ENCODE measurements around the gene SLC25A26.

DNA sequence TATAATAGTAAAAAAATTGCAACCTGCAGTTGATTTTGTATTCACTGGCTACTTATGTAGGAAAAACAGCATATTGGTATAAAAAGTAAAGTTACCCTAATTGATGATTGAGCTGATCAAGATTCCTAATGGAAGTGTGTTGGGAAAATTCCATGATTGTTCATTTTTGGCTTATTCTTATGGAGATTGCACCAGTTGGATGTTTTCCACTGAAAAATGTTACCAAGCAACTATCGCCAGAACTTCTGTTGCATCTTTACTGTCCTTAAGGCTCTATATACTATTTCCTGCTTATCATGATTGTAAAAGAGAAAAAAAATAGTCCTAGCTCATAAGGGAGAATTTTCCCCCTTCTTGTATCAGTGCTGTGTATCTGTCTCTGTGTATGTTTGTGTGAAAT is 48.6 kb downstream of the SLC25A26 start:
- TF ChIP-seq, protein P1, sequence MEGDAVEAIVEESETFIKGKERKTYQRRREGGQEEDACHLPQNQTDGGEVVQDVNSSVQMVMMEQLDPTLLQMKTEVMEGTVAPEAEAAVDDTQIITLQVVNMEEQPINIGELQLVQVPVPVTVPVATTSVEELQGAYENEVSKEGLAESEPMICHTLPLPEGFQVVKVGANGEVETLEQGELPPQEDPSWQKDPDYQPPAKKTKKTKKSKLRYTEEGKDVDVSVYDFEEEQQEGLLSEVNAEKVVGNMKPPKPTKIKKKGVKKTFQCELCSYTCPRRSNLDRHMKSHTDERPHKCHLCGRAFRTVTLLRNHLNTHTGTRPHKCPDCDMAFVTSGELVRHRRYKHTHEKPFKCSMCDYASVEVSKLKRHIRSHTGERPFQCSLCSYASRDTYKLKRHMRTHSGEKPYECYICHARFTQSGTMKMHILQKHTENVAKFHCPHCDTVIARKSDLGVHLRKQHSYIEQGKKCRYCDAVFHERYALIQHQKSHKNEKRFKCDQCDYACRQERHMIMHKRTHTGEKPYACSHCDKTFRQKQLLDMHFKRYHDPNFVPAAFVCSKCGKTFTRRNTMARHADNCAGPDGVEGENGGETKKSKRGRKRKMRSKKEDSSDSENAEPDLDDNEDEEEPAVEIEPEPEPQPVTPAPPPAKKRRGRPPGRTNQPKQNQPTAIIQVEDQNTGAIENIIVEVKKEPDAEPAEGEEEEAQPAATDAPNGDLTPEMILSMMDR (IDR thresholded peaks at IDR 0.05) = no peak
- TF ChIP-seq POLR2A (IDR thresholded peaks at IDR 0.05) = no peak

Data from tibial nerve (tissue), 3 donors.